Measurements from ENCODE around the gene HLA-C.

- no peak for TF ChIP-seq CTCF (IDR thresholded peaks at IDR 0.05; ENCODE audit: extremely low read depth in 1 of 2, insufficient read depth in 1 of 2, low read depth in 1 of 2, low read length in 2 of 2)
- no peak for TF ChIP-seq MYC (IDR thresholded peaks at IDR 0.05; ENCODE audit: low read depth, low read length)
- no peak for TF ChIP-seq GATA2 (IDR thresholded peaks at IDR 0.05; ENCODE audit: insufficient read depth, insufficient read length, low read depth, low read length)
- TF ChIP-seq EZH2 (IDR thresholded peaks at IDR 0.05; ENCODE audit: borderline replicate concordance, low read depth, low read length, severe bottlenecking) = no peak
- TF ChIP-seq POLR2AphosphoS5 (IDR thresholded peaks at IDR 0.05; ENCODE audit: insufficient read depth, low read depth, low read length) = no peak
- TF ChIP-seq POLR2A (IDR thresholded peaks at IDR 0.05; ENCODE audit: low read depth, low read length) = no peak
- TF ChIP-seq MAX (IDR thresholded peaks at IDR 0.05; ENCODE audit: insufficient read depth, insufficient read length) = no peak
- no peak for TF ChIP-seq FOS (IDR thresholded peaks at IDR 0.05; ENCODE audit: borderline replicate concordance, insufficient read depth, low read length)
Measured at GRCh38 chr6:31247813-31248212, 24.1 kb downstream of the HLA-C start.

Measured in endothelial cell of umbilical vein (primary cell).